GM12878 (cell line): ENCODE measurements around the gene GIGYF2. TPM values are rescaled to one million over a fixed set of nuclear protein-coding genes. Genes with fewer than 3 reads are reported as not detected.

Source experiments
- ATAC-seq: fragments of 200-7000 bp; cut with Tn5 transposase; 3 replicates; pipeline ENCODE4 v1.9.1; 2020; ENCODE audit warnings: mild to moderate bottlenecking, moderate library complexity
- BruUV-seq: library from RNA; stranded (reverse); fragments of 400-500 nt; replicated peaks from 2 replicates; lab custom pipeline; 2021; lab: Mats Ljungman, UMichigan
- CTCF ChIA-PET: fragments of 300-600 bp; sonication (Branson Sonifier 250); formaldehyde crosslinking; extraction: SDS; loops from one replicate; lab custom pipeline; 2021; ENCODE audit warnings: inconsistent platforms; lab: Yijun Ruan, JAX
- POLR2A ChIA-PET: fragments of 350-600 bp; formaldehyde crosslinking; extraction: SDS; loops from one replicate; lab custom pipeline; 2021; ENCODE audit warnings: inconsistent platforms; lab: Charles Lee
- RAD21 ChIA-PET: fragments of 300-600 bp; sonication (Branson Sonifier 250); formaldehyde crosslinking; loops from one replicate; lab custom pipeline; 2023; ENCODE audit warnings: antibody characterized with exemption; ENCODE audit not compliant: unreplicated experiment; lab: Charles Lee
- SMC1A ChIA-PET: fragments of 300-600 bp; sonication (Branson Sonifier 250); formaldehyde crosslinking; loops from one replicate; lab custom pipeline; 2023; ENCODE audit not compliant: unreplicated experiment, uncharacterized antibody; lab: Charles Lee
- DNase-seq: peaks from one replicate; pipeline ENCODE4 v3.0.0-alpha.2; 2011; ENCODE audit warnings: low read depth, low spot score
- FAIRE-seq: peaks from 3 replicates; lab custom pipeline; 2011; peaks lifted over from hg19 to GRCh38; lab: Jason Lieb, UNC
- H2AFZ ChIP-seq: 2 replicates; pipeline ENCODE4 v1.6.0; 2011; ENCODE audit warnings: low read depth, low read length, control low read depth; ENCODE audit not compliant: control insufficient read depth
- H3K27ac ChIP-seq: 2 replicates; pipeline ENCODE4 v1.5.1; 2011; ENCODE audit warnings: control low read depth; ENCODE audit not compliant: control insufficient read depth, insufficient read depth
- H3K27me3 ChIP-seq, 2 experiments: replicated peaks in 1 of 2; 2 replicates each; pipeline versions ENCODE4 v1.6.0 to v1.6.1; 2011; ENCODE audit warnings: low read length in 1 of 2; ENCODE audit not compliant: control insufficient read depth in 2 of 2, insufficient read depth in 2 of 2
- H3K36me3 ChIP-seq, 2 experiments: 2 replicates each; pipeline ENCODE4 v1.5.1; 2011; ENCODE audit warnings: low read length in 1 of 2; ENCODE audit not compliant: control insufficient read depth in 2 of 2, insufficient read depth in 2 of 2
- H3K4me1 ChIP-seq: 2 replicates; pipeline ENCODE4 v1.6.1; 2011; ENCODE audit warnings: mild to moderate bottlenecking, low read length, moderate library complexity, mixed read lengths; ENCODE audit not compliant: control insufficient read depth, insufficient read depth
- H3K4me2 ChIP-seq: 2 replicates; pipeline ENCODE4 v1.6.0; 2011; ENCODE audit warnings: control low read depth; ENCODE audit not compliant: control insufficient read depth, insufficient read depth
- H3K4me3 ChIP-seq: fragments of 200-600 bp; sonication (generic); 2 replicates; pipeline ENCODE4 v1.5.1; 2016
- H3K79me2 ChIP-seq: 2 replicates; pipeline ENCODE4 v1.6.0; 2011; ENCODE audit warnings: low read length; ENCODE audit not compliant: control insufficient read depth, insufficient read depth
- H3K9ac ChIP-seq: 2 replicates; pipeline ENCODE4 v1.8.0; 2011; ENCODE audit warnings: low read length, control low read depth, mixed read lengths; ENCODE audit not compliant: control insufficient read depth, insufficient read depth
- H3K9me3 ChIP-seq: replicated peaks from 3 replicates; pipeline ENCODE4 v1.5.1; 2011; ENCODE audit warnings: mild to moderate bottlenecking, low read length; ENCODE audit not compliant: control insufficient read depth, insufficient read depth
- H4K20me1 ChIP-seq: 2 replicates; pipeline ENCODE4 v1.6.0; 2011; ENCODE audit not compliant: control insufficient read depth, insufficient read depth
- BCL11A ChIP-seq: IDR thresholded peaks from 2 replicates; pipeline ENCODE4 v1.6.1; 2011; ENCODE audit warnings: low read depth, low read length
- BMI1 ChIP-seq: fragments of 450-650 bp; IDR thresholded peaks from 2 replicates; pipeline ENCODE4 v1.6.1; 2016; ENCODE audit warnings: mild to moderate bottlenecking, moderate library complexity, borderline replicate concordance
- CHD1 ChIP-seq: IDR thresholded peaks from 2 replicates; pipeline ENCODE4 v1.6.1; 2012; ENCODE audit warnings: low read depth, low read length, improper control_type of control experiment
- GATAD2B ChIP-seq: fragments of 450-650 bp; conservative IDR thresholded peaks from 2 replicates; pipeline ENCODE4 v1.6.1; 2017; ENCODE audit warnings: low read depth, mild to moderate bottlenecking, moderate library complexity
- HDAC6 ChIP-seq: fragments of 200-600 bp; sonication (generic); IDR thresholded peaks from one replicate; pipeline ENCODE4 v1.8.0; 2017; ENCODE audit warnings: antibody characterized with exemption; ENCODE audit not compliant: unreplicated experiment
- IKZF2 ChIP-seq, 2 experiments: fragments of 450-650 bp; IDR thresholded peaks; 2 replicates each; pipeline ENCODE4 v1.6.1; 2017; ENCODE audit warnings: mild to moderate bottlenecking in 2 of 2, moderate library complexity in 2 of 2
- MTA2 ChIP-seq: fragments of 450-650 bp; IDR thresholded peaks from 2 replicates; pipeline ENCODE4 v1.6.1; 2016; ENCODE audit warnings: low read depth, mild to moderate bottlenecking, moderate library complexity
- MYC ChIP-seq: IDR thresholded peaks from 2 replicates; pipeline ENCODE4 v1.6.1; 2011; ENCODE audit warnings: mild to moderate bottlenecking, low read length, moderate library complexity, inconsistent platforms; ENCODE audit not compliant: insufficient read depth, insufficient replicate concordance, insufficient read length, severe bottlenecking
- PML ChIP-seq: IDR thresholded peaks from 2 replicates; pipeline ENCODE4 v1.6.1; 2012; ENCODE audit warnings: low read length, inconsistent platforms
- RBBP5 ChIP-seq: fragments of 200-600 bp; sonication (generic); conservative IDR thresholded peaks from 2 replicates; pipeline ENCODE4 v1.6.1; 2016
- SUZ12 ChIP-seq: fragments of 200-600 bp; sonication (generic); IDR thresholded peaks from one replicate; pipeline ENCODE4 v1.6.1; 2018; ENCODE audit warnings: antibody characterized with exemption, mild to moderate bottlenecking; ENCODE audit not compliant: unreplicated experiment
- ZNF384 ChIP-seq: IDR thresholded peaks from 2 replicates; pipeline ENCODE4 v1.6.1; 2012; ENCODE audit warnings: low read depth, mild to moderate bottlenecking, low read length, improper control_type of control experiment, borderline replicate concordance
- WGBS: methylation state at CpG from one replicate; pipeline ENCODE4 v1.1.6; 2016; ENCODE audit warnings: low lambda C conversion rate; ENCODE audit not compliant: insufficient replicate concordance, insufficient coverage; ENCODE audit errors: missing lambda C conversion rate; 5-methylcytosine and 5-hydroxymethylcytosine counted together
- in situ Hi-C: fragments of 300-500 bp; cut with MboI; formaldehyde crosslinking; loops from 9 replicates; pipeline ENCODE4 v1.14.3; 2018; ENCODE audit warnings: mixed read lengths
- intact Hi-C: fragments of 100-400 bp; cut with micrococcal nuclease; formaldehyde crosslinking; loops from one replicate; pipeline ENCODE4 v1.14.2; 2022; ENCODE audit not compliant: unreplicated experiment
- polyA plus RNA-seq, 11 experiments: library from polyadenylated mRNA; depleted of rRNA in 4 of 11; unstranded in 6 of 11; stranded (reverse) in 5 of 11; fragments of >200 nt; fragmentation: Nextera tagmentation in 4 of 11; fragmentation: Illumina TruSeq in 1 of 11; extraction: Ambion mirVana in 4 of 11; extraction: Trizol in 1 of 11; gene quantifications; 1 replicate in 1 of 11; 2 replicates in 10 of 11; pipeline versions ENCODE4 v1.2.1 to v1.2.3, GENCODE V29; 2011 to 2016; ENCODE audit warnings: inconsistent platforms in 2 of 11, missing spikeins in 2 of 11, low read depth in 1 of 11
- total RNA-seq, 4 experiments: library from RNA; depleted of rRNA in 3 of 4; stranded (reverse); fragments of >200 nt in 3 of 4; fragmentation: Illumina TruSeq in 1 of 4; extraction: Trizol in 1 of 4; gene quantifications; 2 replicates each; pipeline versions ENCODE4 v1.2.1 to v1.2.3, GENCODE V29; 2013 to 2021
- TF ChIP-seq, protein P1 (sequence below): fragments of 450-650 bp; IDR thresholded peaks from 2 replicates; pipeline ENCODE4 v1.6.1; 2016; ENCODE audit warnings: mild to moderate bottlenecking
- TF ChIP-seq, protein P2 (sequence below): fragments of 450-650 bp; IDR thresholded peaks from 2 replicates; pipeline ENCODE4 v1.6.1; 2016; ENCODE audit warnings: mild to moderate bottlenecking
- TF ChIP-seq, protein P3 (sequence below): IDR thresholded peaks from 2 replicates; pipeline ENCODE4 v1.6.1; 2012; ENCODE audit warnings: low read depth, low read length, improper control_type of control experiment
- TF ChIP-seq, protein P4 (sequence below): fragments of 450-650 bp; formaldehyde crosslinking; IDR thresholded peaks from 2 replicates; pipeline ENCODE4 v1.5.0; 2022; ENCODE audit warnings: mild to moderate bottlenecking, missing genetic modification characterization

Gene GIGYF2
- total and polyA plus RNA-seq, 10 of the 15 experiments (the other 5 are each of a cell fraction or from before 2014, with no cell fraction given), result 12.2 to 47.2 (median 39.0) TPM

DNA sequence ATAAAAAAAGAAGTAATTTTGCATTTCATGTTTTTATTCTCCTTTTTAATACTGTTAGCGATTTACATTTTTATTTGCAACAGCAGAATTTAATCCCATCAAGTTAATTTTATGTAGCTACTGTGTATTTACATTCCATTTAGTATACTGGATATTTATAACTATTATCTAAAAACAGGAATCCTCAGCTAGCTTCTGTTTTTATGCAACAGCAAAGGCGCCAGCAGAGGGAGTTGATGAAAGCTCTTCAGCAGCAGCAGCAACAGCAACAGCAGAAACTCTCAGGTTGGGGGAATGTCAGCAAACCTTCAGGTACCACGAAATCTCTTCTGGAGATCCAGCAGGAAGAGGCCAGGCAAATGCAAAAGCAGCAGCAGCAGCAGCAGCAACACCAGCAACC lies 146.7 kb downstream of the GIGYF2 start:
- no peak overlapping the region for H2AFZ ChIP-seq
- no peaks in the 10 kb centered on the region for H3K79me2 ChIP-seq
- 88% methylated on average over 3 of the region's 3 CpGs for WGBS
- DNase-seq (no peak), ATAC-seq (no peak), FAIRE-seq (no peak)
- no peak overlapping the region for H3K4me2 ChIP-seq
- peaks cover 8 to 22% of the 10 kb centered on the region in 2 experiments for H3K36me3 ChIP-seq
- intact Hi-C loops (no loop called here), in situ Hi-C loops (no loop called here)
- H3K4me1 ChIP-seq, result peaks cover 2% of the 10 kb centered on the region; the same call in 1 of the 2 replicates
- ChIA-PET POLR2A (interaction anchor here (0.6 kb wide), 1 partner anchor 10 kb away, joined by 3 read pairs; no protein-coding TSS in a partner anchor), CTCF (interaction anchor here (0.5 to 1.8 kb wide), 4 partner anchors 9 to 216 kb away, joined by 3 to 8 read pairs (median 4); partner anchors contain the start of gene INPP5D), SMC1A (interaction anchor here (0.8 to 2.3 kb wide), 3 partner anchors 9 to 185 kb away, joined by 3 to 11 read pairs (median 4); no protein-coding TSS in a partner anchor), RAD21 (interaction anchor here (0.6 kb wide), 1 partner anchor 127 kb away, joined by 3 read pairs; no protein-coding TSS in a partner anchor)
- no peaks in the 10 kb centered on the region for H4K20me1 ChIP-seq
- no peaks in the 10 kb centered on the region for H3K27me3 ChIP-seq
- H3K9ac ChIP-seq, result no peak overlapping the region
- H3K9me3 ChIP-seq, result no peaks in the 10 kb centered on the region
- H3K27ac ChIP-seq, result no peak overlapping the region
- no peak overlapping the region for H3K4me3 ChIP-seq
- BruUV-seq, result no TSS peak
- TF ChIP-seq GATAD2B (no peak), MTA2 (no peak), CHD1 (no peak), ZNF384 (no peak), PML (no peak), BMI1 (no peak), MYC (no peak), RBBP5 (no peak), HDAC6 (no peak), SUZ12 (no peak), IKZF2 (IDR thresholded peaks at IDR 0.05) (no peak), BCL11A (no peak)
- TF ChIP-seq, protein P1, sequence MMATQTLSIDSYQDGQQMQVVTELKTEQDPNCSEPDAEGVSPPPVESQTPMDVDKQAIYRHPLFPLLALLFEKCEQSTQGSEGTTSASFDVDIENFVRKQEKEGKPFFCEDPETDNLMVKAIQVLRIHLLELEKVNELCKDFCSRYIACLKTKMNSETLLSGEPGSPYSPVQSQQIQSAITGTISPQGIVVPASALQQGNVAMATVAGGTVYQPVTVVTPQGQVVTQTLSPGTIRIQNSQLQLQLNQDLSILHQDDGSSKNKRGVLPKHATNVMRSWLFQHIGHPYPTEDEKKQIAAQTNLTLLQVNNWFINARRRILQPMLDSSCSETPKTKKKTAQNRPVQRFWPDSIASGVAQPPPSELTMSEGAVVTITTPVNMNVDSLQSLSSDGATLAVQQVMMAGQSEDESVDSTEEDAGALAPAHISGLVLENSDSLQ, result no peak
- TF ChIP-seq, protein P2, sequence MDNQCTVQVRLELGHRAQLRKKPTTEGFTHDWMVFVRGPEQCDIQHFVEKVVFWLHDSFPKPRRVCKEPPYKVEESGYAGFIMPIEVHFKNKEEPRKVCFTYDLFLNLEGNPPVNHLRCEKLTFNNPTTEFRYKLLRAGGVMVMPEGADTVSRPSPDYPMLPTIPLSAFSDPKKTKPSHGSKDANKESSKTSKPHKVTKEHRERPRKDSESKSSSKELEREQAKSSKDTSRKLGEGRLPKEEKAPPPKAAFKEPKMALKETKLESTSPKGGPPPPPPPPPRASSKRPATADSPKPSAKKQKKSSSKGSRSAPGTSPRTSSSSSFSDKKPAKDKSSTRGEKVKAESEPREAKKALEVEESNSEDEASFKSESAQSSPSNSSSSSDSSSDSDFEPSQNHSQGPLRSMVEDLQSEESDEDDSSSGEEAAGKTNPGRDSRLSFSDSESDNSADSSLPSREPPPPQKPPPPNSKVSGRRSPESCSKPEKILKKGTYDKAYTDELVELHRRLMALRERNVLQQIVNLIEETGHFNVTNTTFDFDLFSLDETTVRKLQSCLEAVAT, result no peak
- TF ChIP-seq, protein P3, sequence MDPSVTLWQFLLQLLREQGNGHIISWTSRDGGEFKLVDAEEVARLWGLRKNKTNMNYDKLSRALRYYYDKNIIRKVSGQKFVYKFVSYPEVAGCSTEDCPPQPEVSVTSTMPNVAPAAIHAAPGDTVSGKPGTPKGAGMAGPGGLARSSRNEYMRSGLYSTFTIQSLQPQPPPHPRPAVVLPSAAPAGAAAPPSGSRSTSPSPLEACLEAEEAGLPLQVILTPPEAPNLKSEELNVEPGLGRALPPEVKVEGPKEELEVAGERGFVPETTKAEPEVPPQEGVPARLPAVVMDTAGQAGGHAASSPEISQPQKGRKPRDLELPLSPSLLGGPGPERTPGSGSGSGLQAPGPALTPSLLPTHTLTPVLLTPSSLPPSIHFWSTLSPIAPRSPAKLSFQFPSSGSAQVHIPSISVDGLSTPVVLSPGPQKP, result no peak
- TF ChIP-seq, protein P4, sequence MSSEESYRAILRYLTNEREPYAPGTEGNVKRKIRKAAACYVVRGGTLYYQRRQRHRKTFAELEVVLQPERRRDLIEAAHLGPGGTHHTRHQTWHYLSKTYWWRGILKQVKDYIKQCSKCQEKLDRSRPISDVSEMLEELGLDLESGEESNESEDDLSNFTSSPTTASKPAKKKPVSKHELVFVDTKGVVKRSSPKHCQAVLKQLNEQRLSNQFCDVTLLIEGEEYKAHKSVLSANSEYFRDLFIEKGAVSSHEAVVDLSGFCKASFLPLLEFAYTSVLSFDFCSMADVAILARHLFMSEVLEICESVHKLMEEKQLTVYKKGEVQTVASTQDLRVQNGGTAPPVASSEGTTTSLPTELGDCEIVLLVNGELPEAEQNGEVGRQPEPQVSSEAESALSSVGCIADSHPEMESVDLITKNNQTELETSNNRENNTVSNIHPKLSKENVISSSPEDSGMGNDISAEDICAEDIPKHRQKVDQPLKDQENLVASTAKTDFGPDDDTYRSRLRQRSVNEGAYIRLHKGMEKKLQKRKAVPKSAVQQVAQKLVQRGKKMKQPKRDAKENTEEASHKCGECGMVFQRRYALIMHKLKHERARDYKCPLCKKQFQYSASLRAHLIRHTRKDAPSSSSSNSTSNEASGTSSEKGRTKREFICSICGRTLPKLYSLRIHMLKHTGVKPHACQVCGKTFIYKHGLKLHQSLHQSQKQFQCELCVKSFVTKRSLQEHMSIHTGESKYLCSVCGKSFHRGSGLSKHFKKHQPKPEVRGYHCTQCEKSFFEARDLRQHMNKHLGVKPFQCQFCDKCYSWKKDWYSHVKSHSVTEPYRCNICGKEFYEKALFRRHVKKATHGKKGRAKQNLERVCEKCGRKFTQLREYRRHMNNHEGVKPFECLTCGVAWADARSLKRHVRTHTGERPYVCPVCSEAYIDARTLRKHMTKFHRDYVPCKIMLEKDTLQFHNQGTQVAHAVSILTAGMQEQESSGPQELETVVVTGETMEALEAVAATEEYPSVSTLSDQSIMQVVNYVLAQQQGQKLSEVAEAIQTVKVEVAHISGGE (CRISPR knock-in tag), result no peak
